NCI-H1048 (cell line): ENCODE data around the gene FAM171A1.
"Not testable (repeated sequence)": the region's sequence is repeated elsewhere in the genome, so short reads cannot be mapped to it uniquely, and the experiment has no call there.

Source experiments
- DNase-seq: peaks from one replicate; lab custom pipeline; 2025; lab: John Stamatoyannopoulos, UW

FAM171A1 gene

GRCh38 chr10:15344256-15344875 is 26.7 kb downstream of the FAM171A1 start:
- no peak for DNase-seq

- no peak for DNase-seq
Measured at GRCh38 chr10:15342970-15343369, 28.1 kb downstream of the FAM171A1 start.

- no peak for DNase-seq
Measured at GRCh38 chr10:15341502-15342128, 29.5 kb downstream of the FAM171A1 start.

GRCh38 chr10:15339892-15340291 is 31.2 kb downstream of the FAM171A1 start:
- DNase-seq: no peak

GRCh38 chr10:15337441-15337923 is 33.6 kb downstream of the FAM171A1 start:
- DNase-seq: not testable (repeated sequence)

GRCh38 chr10:15336211-15336610 is 34.9 kb downstream of the FAM171A1 start:
- DNase-seq: no peak

GRCh38 chr10:15335508-15335907 is 35.6 kb downstream of the FAM171A1 start:
- DNase-seq: no peak

- DNase-seq: no peak
Measured at GRCh38 chr10:15334650-15335323, 36.3 kb downstream of the FAM171A1 start.

- no peak for DNase-seq
Measured at GRCh38 chr10:15333909-15334649, 37.0 kb downstream of the FAM171A1 start.

GRCh38 chr10:15333181-15333580 is 37.9 kb downstream of the FAM171A1 start:
- not testable (repeated sequence) for DNase-seq

- no peak for DNase-seq
Measured at GRCh38 chr10:15331461-15331860, 39.6 kb downstream of the FAM171A1 start.

- DNase-seq: no peak
Measured at GRCh38 chr10:15329437-15329836, 41.7 kb downstream of the FAM171A1 start.

- DNase-seq: no peak
Measured at GRCh38 chr10:15325944-15326284, 45.2 kb downstream of the FAM171A1 start.

GRCh38 chr10:15325243-15325943 is 45.7 kb downstream of the FAM171A1 start:
- no peak for DNase-seq

- DNase-seq: no peak
Measured at GRCh38 chr10:15324611-15325010, 46.5 kb downstream of the FAM171A1 start.

- no peak for DNase-seq
Measured at GRCh38 chr10:15324113-15324512, 47.0 kb downstream of the FAM171A1 start.

- no peak for DNase-seq
Measured at GRCh38 chr10:15322356-15322755, 48.7 kb downstream of the FAM171A1 start.

GRCh38 chr10:15321431-15322341 is 49.4 kb downstream of the FAM171A1 start:
- no peak for DNase-seq

- DNase-seq: no peak
Measured at GRCh38 chr10:15320522-15321203, 50.4 kb downstream of the FAM171A1 start.

GRCh38 chr10:15320118-15320517 is 51.0 kb downstream of the FAM171A1 start:
- DNase-seq: no peak
